ENCODE results near the gene ABL2. TPM values are rescaled to one million over a fixed set of nuclear protein-coding genes. Genes with fewer than 3 reads are reported as not detected.

ABL2 gene
- total and polyA plus RNA-seq, 2 donors (not counting 3 experiments of a cell fraction or from before 2014, with no cell fraction given) = 41.8 to 158 TPM

GRCh38 chr1:179156026-179156425, 73.5 kb downstream of the ABL2 start:
- ChIA-PET CTCF (interaction anchor here (0.6 to 0.8 kb wide), 2 partner anchors 35 to 77 kb away, joined by 3 read pairs; no protein-coding TSS in a partner anchor), POLR2A (interaction anchor here (0.8 to 1.1 kb wide), 2 partner anchors 13 to 15 kb away, joined by 4 to 5 read pairs; no protein-coding TSS in a partner anchor)
- no peak for FAIRE-seq
- dilution Hi-C loops (cut with MboI; ENCODE audit: extremely low pct_ligation_motif_present, low sequenced_read_pairs) = no loop called here
- no peak overlapping the region for H3K4me2 ChIP-seq (ENCODE audit: insufficient read depth, low read length)
- peaks cover 42% of the 10 kb centered on the region for H3K79me2 ChIP-seq (ENCODE audit: control insufficient read depth, insufficient read depth, low read length)
- no peaks in the 10 kb centered on the region for H3K36me3 ChIP-seq (ENCODE audit: control insufficient read depth in 2 of 2, extremely low read depth in 1 of 2, insufficient read depth in 2 of 2, low read length in 2 of 2)
- H2AFZ ChIP-seq (ENCODE audit: low read depth, low read length) = no peak overlapping the region
- no peaks in the 10 kb centered on the region for H3K9me1 ChIP-seq (replicated peaks; ENCODE audit: control insufficient read depth, extremely low read depth, insufficient read depth, low read length)
- intact Hi-C loops (cut with micrococcal nuclease) = no loop called here
- DNase-seq (ENCODE audit: low read depth, low spot score) = no peak
- H3K27me3 ChIP-seq (ENCODE audit: control insufficient read depth in 2 of 2, insufficient read depth in 2 of 2, low read length in 2 of 2) = no peaks in the 10 kb centered on the region
- no TSS peak for BruUV-seq (replicated peaks)
- H3K9ac ChIP-seq (replicated peaks; ENCODE audit: extremely low read depth, insufficient read depth, low read length) = no peak overlapping the region
- H3K9me3 ChIP-seq (replicated peaks; ENCODE audit: control insufficient read depth, insufficient read depth, low read length) = no peaks in the 10 kb centered on the region
- H3K27ac ChIP-seq (ENCODE audit: insufficient read depth, low read depth, low read length) = no peak overlapping the region
- peaks cover 6% of the 10 kb centered on the region for H4K20me1 ChIP-seq (replicated peaks; ENCODE audit: control insufficient read depth, extremely low read depth, insufficient read depth, low read length)
- no peaks in the 10 kb centered on the region for H3K4me1 ChIP-seq (ENCODE audit: control insufficient read depth, extremely low read depth, insufficient read depth, low read length)
- TF ChIP-seq FOS (IDR thresholded peaks at IDR 0.05; ENCODE audit: borderline replicate concordance, insufficient read depth, low read length) (no peak), MYC (IDR thresholded peaks at IDR 0.05; ENCODE audit: low read depth, low read length) (no peak), GATA2 (IDR thresholded peaks at IDR 0.05; ENCODE audit: insufficient read depth, insufficient read length, low read depth, low read length) (no peak), CTCF (IDR thresholded peaks at IDR 0.05; ENCODE audit: extremely low read depth in 1 of 2, insufficient read depth in 1 of 2, low read depth in 1 of 2, low read length in 2 of 2) (no peak), POLR2A (IDR thresholded peaks at IDR 0.05; ENCODE audit: low read depth, low read length) (no peak), EZH2 (IDR thresholded peaks at IDR 0.05; ENCODE audit: borderline replicate concordance, low read depth, low read length, severe bottlenecking) (no peak), JUN (IDR thresholded peaks at IDR 0.05; ENCODE audit: borderline replicate concordance, insufficient read depth, insufficient read length, low read depth) (no peak), POLR2AphosphoS5 (IDR thresholded peaks at IDR 0.05; ENCODE audit: insufficient read depth, low read depth, low read length) (no peak), MAX (IDR thresholded peaks at IDR 0.05; ENCODE audit: insufficient read depth, insufficient read length) (no peak)
- no peak overlapping the region for H3K4me3 ChIP-seq (replicated peaks in 1 of 3; ENCODE audit: insufficient read depth in 1 of 3, low read depth in 1 of 3, low read length in 3 of 3)

Data from endothelial cell of umbilical vein (primary cell).